Measurements from ENCODE around the gene CCT8L2.
"Not testable (repeated sequence)": the region's sequence is repeated elsewhere in the genome, so short reads cannot be mapped to it uniquely, and the experiment has no call there.

- not testable (repeated sequence) for TF ChIP-seq EZH2 (IDR thresholded peaks at IDR 0.05; ENCODE audit: low read length, unreplicated experiment); CTCF (conservative IDR thresholded peaks at IDR 0.05; ENCODE audit: low read depth, low read length); EZH2phosphoT487 (IDR thresholded peaks at IDR 0.05; ENCODE audit: borderline replicate concordance, low read length)
Observed at GRCh38 chr22:16592231-16592630, 379 bp downstream of the CCT8L2 start.

All from PC-3 (cell line).